OCI-LY1 (cell line): ENCODE data around the gene MEIS1.

Experiments used
- H2AFZ ChIP-seq: fragments of 200-600 bp; sonication (generic), shearing (Covaris generic); 2 replicates; pipeline ENCODE4 v1.6.0; 2014; ENCODE audit warnings: antibody characterized with exemption, mild to moderate bottlenecking, low read length
- H3F3A ChIP-seq: fragments of 200-600 bp; sonication (generic), shearing (Covaris generic); 2 replicates; pipeline ENCODE4 v1.6.0; 2014; ENCODE audit warnings: mild to moderate bottlenecking, antibody characterized with exemption, low read length, moderate library complexity; ENCODE audit not compliant: insufficient read depth
- H3K27ac ChIP-seq: fragments of 200-600 bp; sonication (generic); 2 replicates; pipeline ENCODE4 v1.5.1; 2014; ENCODE audit warnings: low read length, mixed run types, mild to moderate bottlenecking, low read depth; ENCODE audit not compliant: poor library complexity, severe bottlenecking
- H3K27me3 ChIP-seq: fragments of 200-600 bp; sonication (generic); 2 replicates; pipeline ENCODE4 v1.6.0; 2014; ENCODE audit warnings: antibody characterized with exemption, mild to moderate bottlenecking, low read length, moderate library complexity; ENCODE audit not compliant: insufficient read depth
- H3K36me3 ChIP-seq: fragments of 200-600 bp; sonication (generic); 2 replicates; pipeline ENCODE4 v1.6.1; 2014; ENCODE audit warnings: mild to moderate bottlenecking, antibody characterized with exemption, low read length, moderate library complexity, mixed read lengths; ENCODE audit not compliant: insufficient read depth
- H3K4me1 ChIP-seq: fragments of 200-600 bp; sonication (generic); 2 replicates; pipeline ENCODE4 v1.5.1; 2014; ENCODE audit warnings: mild to moderate bottlenecking, low read length, moderate library complexity; ENCODE audit not compliant: insufficient read depth, severe bottlenecking
- H3K4me2 ChIP-seq: fragments of 200-600 bp; sonication (generic), shearing (Covaris generic); 2 replicates; pipeline ENCODE4 v1.6.1; 2014; ENCODE audit warnings: low read length
- H3K4me3 ChIP-seq: fragments of 200-600 bp; sonication (generic); 2 replicates; pipeline ENCODE4 v1.5.1; 2014; ENCODE audit warnings: low read length, low read depth, mild to moderate bottlenecking, mixed read lengths; ENCODE audit not compliant: poor library complexity, severe bottlenecking
- H3K79me2 ChIP-seq: fragments of 200-600 bp; shearing (Covaris generic); 2 replicates; pipeline ENCODE4 v1.6.1; 2016; ENCODE audit warnings: mixed run types, low read length, mixed read lengths; ENCODE audit not compliant: insufficient read depth
- H3K9ac ChIP-seq: fragments of 200-600 bp; sonication (generic), shearing (Covaris generic); 2 replicates; pipeline ENCODE4 v1.6.1; 2014; ENCODE audit warnings: mild to moderate bottlenecking, low read length, mixed read lengths
- H3K9me2 ChIP-seq: fragments of 200-600 bp; sonication (generic), shearing (Covaris generic); 2 replicates; pipeline ENCODE4 v1.6.1; 2014; ENCODE audit warnings: low read depth, mild to moderate bottlenecking, low read length, mixed read lengths
- H3K9me3 ChIP-seq: fragments of 200-600 bp; shearing (Covaris generic); 2 replicates; pipeline ENCODE4 v1.6.1; 2014; ENCODE audit warnings: low read length, mixed read lengths
- H4K20me1 ChIP-seq: fragments of 200-600 bp; sonication (generic), shearing (Covaris generic); 2 replicates; pipeline ENCODE4 v1.6.0; 2016; ENCODE audit warnings: mild to moderate bottlenecking, low read length; ENCODE audit not compliant: insufficient read depth
- EZH2 ChIP-seq: fragments of 200-600 bp; sonication (generic), shearing (Covaris generic); IDR thresholded peaks from 2 replicates; pipeline ENCODE4 v1.8.0; 2017; ENCODE audit warnings: borderline replicate concordance, mixed run types, mild to moderate bottlenecking, antibody characterized with exemption, low read length, moderate library complexity, mixed read lengths
- TF ChIP-seq, protein P1 (sequence below): fragments of 200-600 bp; sonication (generic), shearing (Covaris generic); IDR thresholded peaks from 2 replicates; pipeline ENCODE4 v1.5.1; 2017; ENCODE audit warnings: mild to moderate bottlenecking, antibody characterized with exemption, low read length, moderate library complexity, mixed read lengths

The MEIS1 gene

DNA sequence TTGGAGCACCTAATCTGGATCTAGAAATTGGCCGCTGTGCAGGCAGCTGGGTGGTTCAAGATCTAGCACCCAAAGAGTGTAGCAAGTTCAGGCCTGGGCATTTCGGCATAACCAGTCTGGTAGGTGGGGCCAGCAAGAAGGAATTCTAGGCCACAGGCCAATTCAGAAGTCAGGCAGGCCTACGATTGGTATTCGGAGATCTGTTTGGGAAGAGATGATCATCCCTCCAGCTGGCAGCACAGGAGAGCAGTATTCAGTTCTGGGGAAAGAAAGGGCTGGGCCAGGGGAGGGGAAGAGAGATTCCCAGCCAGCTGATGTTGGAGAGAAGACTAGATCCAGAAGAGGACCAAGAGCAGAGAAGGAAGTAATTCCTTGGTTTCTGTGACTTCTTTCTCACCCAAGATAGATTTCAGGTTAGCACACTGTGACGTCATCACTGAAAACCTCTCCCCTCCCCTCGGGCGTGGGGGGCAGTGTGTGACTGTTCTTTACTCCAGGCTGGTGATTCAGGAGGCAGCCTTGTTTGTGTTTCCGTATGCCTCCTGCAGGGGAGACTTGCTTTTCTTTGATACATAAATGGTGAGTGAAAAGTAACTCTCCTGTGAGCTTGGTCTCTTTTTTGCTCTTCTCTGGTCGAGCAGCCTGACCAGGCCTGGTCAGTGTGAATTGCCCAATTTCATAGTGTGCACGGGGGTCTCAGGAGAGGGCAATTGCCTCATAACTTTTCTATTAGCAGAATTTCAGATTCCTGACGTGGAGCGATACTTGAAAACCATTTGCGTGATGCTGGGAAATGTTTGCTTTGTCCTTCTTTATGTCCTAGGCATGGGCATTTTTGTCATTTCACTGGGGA, 61.1 kb downstream of the MEIS1 start:
- no peaks in the 10 kb centered on the region for H3K79me2 ChIP-seq
- H3F3A ChIP-seq = no peaks in the 10 kb centered on the region
- H3K4me1 ChIP-seq = no peaks in the 10 kb centered on the region
- H2AFZ ChIP-seq = no peak overlapping the region
- no peaks in the 10 kb centered on the region for H4K20me1 ChIP-seq
- H3K36me3 ChIP-seq = no peaks in the 10 kb centered on the region
- no peak overlapping the region for H3K4me3 ChIP-seq
- no peak overlapping the region for H3K27ac ChIP-seq
- no peak overlapping the region for H3K4me2 ChIP-seq
- H3K9me2 ChIP-seq = no peaks in the 10 kb centered on the region
- no peaks in the 10 kb centered on the region for H3K9me3 ChIP-seq
- no peak overlapping the region for H3K9ac ChIP-seq
- H3K27me3 ChIP-seq = no peaks in the 10 kb centered on the region
- TF ChIP-seq, protein P1, sequence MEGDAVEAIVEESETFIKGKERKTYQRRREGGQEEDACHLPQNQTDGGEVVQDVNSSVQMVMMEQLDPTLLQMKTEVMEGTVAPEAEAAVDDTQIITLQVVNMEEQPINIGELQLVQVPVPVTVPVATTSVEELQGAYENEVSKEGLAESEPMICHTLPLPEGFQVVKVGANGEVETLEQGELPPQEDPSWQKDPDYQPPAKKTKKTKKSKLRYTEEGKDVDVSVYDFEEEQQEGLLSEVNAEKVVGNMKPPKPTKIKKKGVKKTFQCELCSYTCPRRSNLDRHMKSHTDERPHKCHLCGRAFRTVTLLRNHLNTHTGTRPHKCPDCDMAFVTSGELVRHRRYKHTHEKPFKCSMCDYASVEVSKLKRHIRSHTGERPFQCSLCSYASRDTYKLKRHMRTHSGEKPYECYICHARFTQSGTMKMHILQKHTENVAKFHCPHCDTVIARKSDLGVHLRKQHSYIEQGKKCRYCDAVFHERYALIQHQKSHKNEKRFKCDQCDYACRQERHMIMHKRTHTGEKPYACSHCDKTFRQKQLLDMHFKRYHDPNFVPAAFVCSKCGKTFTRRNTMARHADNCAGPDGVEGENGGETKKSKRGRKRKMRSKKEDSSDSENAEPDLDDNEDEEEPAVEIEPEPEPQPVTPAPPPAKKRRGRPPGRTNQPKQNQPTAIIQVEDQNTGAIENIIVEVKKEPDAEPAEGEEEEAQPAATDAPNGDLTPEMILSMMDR = no peak
- no peak for TF ChIP-seq EZH2

DNA sequence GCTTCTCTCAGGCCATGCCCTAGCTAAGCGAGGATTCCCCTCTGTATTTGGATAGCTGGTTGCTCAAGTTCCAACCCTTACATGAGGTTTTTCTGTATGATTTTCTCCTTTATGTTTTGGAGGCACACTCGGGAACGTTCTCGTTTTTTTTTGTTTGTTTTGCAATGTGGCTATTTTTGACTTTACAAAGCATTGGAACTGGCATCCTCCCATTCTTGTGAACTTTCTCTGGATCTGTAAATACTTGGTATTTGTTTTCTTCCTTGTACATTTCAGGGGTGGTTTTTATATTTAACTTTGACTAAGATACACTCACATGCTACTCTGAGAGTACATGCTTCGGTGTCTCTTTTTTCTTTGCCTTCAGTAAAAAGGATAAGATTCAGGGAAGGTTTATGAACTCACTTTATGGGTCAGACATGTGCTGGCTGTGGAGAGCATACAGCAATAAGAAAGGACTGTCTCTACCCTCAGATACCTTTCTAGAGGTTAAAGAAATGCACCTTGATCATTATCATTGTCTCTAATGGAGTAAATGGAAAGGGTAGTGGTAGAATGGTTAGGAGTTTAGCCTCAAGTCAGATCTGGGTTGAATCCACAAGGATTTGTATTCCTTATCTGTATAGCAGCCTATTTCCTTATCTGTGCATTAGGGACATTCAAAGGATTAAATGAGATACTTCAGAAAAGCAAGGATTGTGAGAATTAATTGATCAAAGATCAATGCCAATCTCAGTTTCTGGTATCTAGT, 61.9 kb downstream of the MEIS1 start:
- no peaks in the 10 kb centered on the region for H3K27me3 ChIP-seq
- H4K20me1 ChIP-seq = no peaks in the 10 kb centered on the region
- no peak overlapping the region for H2AFZ ChIP-seq
- no peak overlapping the region for H3K9ac ChIP-seq
- TF ChIP-seq, protein P1 = no peak
- TF ChIP-seq EZH2 = no peak
- H3K4me2 ChIP-seq = no peak overlapping the region
- no peaks in the 10 kb centered on the region for H3K4me1 ChIP-seq
- H3F3A ChIP-seq = no peaks in the 10 kb centered on the region
- H3K4me3 ChIP-seq = no peak overlapping the region
- no peak overlapping the region for H3K27ac ChIP-seq
- H3K9me2 ChIP-seq = no peaks in the 10 kb centered on the region
- H3K9me3 ChIP-seq = no peaks in the 10 kb centered on the region
- H3K36me3 ChIP-seq = no peaks in the 10 kb centered on the region
- H3K79me2 ChIP-seq = no peaks in the 10 kb centered on the region

DNA sequence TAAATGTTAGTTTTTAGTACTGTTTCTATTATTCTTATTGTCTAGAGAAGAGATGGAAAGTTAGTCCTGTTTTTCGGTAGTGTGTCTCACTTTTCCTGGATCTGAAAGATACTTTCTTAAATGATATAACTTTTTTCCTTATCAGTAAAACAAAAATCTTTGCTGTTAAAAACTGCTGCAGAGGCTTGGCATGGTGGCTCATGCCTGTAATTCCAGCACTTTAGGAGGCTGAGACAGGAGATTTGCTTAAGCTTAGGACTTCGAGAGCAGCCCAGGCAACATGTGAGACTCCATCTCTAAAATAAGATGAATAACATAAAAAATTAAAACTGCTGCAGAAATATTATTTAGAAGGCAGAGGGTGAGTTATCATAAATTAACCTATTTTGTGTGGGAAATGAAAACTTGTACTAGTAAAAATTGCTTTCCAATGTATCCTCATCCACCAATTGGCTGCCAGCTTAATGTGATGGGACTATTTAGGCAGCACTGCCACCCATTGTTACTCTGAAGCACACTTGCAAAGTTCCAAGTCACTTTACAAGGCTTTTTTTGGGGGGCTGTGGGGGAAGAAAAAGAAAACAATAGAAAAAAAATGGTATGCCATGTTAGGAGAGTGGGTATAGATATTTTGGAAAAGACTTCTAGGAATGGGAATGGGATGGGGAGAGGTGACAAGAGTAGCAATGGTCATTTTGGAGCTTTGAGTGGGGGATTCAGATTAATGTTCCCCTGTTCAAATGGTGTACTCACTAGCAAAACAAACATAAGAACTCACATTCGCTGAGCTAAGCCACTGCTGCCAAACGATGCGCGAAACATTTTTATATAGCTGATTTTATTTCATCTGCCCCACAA, 62.7 kb downstream of the MEIS1 start:
- H3K4me3 ChIP-seq = no peak overlapping the region
- H3K27ac ChIP-seq = no peak overlapping the region
- H3K36me3 ChIP-seq = no peaks in the 10 kb centered on the region
- no peaks in the 10 kb centered on the region for H3K9me3 ChIP-seq
- no peak for TF ChIP-seq EZH2
- TF ChIP-seq, protein P1 = no peak
- no peaks in the 10 kb centered on the region for H4K20me1 ChIP-seq
- no peak overlapping the region for H3K4me2 ChIP-seq
- no peaks in the 10 kb centered on the region for H3K4me1 ChIP-seq
- no peaks in the 10 kb centered on the region for H3F3A ChIP-seq
- H2AFZ ChIP-seq = no peak overlapping the region
- no peaks in the 10 kb centered on the region for H3K27me3 ChIP-seq
- no peaks in the 10 kb centered on the region for H3K79me2 ChIP-seq
- no peaks in the 10 kb centered on the region for H3K9me2 ChIP-seq
- no peak overlapping the region for H3K9ac ChIP-seq
